UCSD-AML1 (cell line): ENCODE measurements around the gene SEC14L3.

Source experiments
- DNase-seq: peaks from one replicate; lab custom pipeline; 2025; ENCODE audit not compliant: unreplicated experiment; lab: John Stamatoyannopoulos, UW

Gene SEC14L3

DNA sequence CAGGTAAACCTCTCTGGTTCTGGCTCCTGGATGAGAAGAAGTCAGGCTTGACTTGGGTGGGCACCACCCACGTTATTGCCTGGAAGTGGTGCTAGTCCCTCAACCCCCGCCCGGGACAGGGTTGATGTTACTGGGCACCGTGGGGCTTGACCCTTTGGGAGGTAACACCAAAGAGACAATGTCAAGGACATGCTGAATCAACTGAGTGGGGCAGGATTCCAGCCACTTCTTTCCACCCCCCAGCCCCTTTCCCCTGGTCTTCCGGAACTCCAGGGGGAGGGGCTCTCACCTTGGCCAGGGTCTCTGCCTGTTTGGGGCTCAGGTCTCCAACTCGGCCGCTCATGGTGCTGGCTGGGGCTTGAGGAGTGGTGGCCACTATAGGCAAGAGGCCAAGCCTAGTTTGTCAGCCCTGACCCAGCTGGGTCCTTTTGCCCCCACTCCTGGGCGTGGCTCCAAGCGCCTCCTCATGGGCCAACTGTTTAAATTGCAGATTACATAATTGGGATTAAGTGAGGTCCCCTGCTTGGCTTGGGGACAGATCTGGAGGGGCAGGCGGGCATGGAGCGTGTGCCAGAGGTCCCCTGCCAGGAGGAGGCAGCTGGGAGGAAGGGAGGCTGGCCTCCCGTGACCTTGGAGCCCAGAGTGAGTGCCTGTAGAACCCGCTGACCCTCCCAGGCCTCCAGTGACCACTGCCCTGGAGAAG is at the start of gene SEC14L3:
Gene SEC14L3, minus strand, starts transcription at position 402 of the 703 bp plus-strand sequence. Its CDS starts 59 bp downstream, at position 343.
- no peak for DNase-seq

DNA sequence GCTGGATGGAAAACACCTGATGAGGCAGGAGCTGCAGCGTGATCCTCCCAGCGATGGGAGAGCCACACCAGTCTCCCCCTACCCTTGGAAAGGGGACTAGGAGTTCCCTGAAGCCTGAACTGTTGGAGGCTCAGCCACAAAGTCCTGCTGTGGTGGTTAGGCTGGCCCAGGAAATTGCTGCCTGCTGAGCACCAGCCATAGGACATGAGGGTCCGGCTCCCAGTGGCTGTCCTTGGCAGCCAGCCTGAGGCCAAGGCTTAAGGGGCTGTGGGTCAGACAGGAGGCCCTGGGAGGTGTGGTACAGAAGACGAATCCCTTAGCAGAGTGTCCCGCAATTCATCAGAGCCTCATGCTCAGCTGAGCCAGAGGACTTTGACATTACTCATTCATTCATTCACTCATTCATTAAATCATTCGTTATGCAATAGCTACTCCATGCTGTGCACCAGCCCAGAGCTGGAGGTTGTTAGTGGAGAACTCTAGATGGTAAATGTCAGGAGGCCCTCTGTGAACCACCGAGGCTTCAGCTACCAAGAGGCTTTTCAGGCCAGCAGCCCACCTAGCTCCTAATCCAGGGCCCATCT is 48.1 kb upstream of the SEC14L3 start:
- DNase-seq, result no peak

GRCh38 chr22:30516731-30517130 is 44.9 kb upstream of the SEC14L3 start:
- no peak for DNase-seq

DNA sequence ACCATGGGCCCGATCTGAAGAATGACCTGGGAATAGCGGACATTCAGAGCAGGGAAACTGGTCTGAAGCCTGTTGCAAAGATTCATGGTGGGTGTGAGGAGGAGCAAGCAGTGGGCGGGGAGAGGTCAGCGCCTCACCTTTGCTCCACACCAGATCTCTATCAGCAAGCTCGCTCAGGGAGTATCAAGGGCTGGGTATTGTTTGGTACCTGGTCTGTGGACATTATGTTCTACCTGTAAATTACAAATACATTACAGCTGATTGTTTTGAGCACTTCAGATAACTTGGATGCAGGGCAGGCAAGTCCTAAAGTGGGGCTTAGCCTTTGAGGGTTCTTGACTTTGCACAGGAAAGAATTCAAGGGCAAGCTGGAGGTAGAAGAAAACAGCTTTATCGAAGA is 44.5 kb upstream of the SEC14L3 start:
- DNase-seq, result no peak

DNA sequence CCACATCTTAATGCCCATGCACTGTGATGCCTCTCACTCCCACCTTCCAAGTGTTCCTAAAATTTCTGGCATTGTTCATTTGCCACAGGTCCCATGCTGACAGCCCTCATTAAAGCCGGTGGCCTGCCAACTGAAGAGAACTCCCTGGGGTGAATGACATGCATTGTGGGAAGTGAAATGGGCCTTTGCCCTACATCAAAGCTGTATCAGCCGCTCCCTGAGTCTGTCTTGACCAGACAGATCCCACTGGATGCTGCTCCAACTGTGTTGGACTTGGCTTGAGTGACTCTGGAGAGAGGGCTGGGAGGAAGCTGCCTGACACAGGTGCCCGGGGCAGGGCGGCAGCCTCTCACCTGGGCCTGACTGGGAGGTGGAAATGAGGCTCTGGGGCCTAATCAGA is 42.4 kb upstream of the SEC14L3 start:
- no peak for DNase-seq

GRCh38 chr22:30513462-30513861 is 41.6 kb upstream of the SEC14L3 start:
- no peak for DNase-seq

DNA sequence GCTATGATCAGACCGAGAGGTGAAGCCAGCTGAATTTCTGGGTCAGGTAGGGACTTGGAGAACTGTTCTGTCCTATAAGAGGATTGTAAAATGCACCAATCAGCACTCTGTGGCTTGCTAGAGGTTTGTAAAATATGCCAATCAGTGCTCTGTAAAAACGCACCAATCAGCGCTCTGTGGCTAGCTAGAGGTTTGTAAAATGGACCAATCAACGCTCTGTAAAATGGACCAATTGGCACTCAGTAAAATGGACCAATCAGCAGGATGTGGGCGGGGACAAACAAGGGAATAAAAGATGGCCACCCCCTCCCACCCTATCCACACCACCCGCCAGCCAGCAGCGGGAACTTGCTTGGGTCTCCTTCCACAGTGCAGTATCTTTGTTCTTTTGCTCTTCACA is 40.1 kb upstream of the SEC14L3 start:
- DNase-seq, result no peak

DNA sequence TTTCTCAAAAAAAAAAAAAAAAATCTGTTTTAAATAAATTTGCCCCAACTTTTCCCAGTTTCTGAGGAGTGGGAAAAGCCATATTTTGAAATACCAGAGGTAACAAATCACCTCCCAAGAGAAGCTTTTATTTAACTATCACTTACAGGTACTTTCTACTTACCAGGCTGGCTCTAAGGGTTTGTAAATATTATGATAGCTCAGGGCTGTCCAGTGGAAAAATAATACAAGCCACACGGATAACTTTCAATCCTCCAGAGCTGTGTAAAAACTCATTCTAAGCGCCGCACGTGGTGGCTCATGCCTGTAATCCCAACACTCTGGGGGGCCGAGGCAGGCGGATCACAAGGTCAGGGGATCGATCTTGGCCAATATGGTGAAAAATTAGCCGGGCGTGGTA is 39.3 kb upstream of the SEC14L3 start:
- DNase-seq, result no peak

- DNase-seq, result no peak
Measured at GRCh38 chr22:30508216-30508615, 36.4 kb upstream of the SEC14L3 start.

- DNase-seq, result no peak
Measured at GRCh38 chr22:30507670-30508069, 35.9 kb upstream of the SEC14L3 start.

- DNase-seq, result no peak
Measured at GRCh38 chr22:30506507-30506968, 34.7 kb upstream of the SEC14L3 start.

DNA sequence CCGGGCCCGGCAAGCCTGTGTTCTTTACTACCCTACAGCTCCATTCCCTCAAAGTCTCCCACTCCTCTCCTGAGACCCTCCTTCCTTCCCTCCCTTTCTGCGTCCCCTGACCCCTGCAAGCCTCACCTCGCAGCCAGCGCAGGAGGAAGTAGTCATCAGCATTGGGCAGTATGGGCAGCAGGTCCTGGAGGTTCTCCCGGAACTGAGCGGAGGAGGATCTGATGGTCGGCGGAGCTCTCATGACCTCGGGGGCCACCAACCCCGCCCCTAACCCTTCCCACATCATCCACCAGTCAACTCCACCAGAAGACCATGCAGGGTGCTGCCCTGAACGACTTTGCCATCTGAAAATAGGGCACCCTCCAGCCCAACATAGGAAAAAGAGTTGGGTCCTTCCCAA is 31.7 kb upstream of the SEC14L3 start:
- DNase-seq, result no peak

DNA sequence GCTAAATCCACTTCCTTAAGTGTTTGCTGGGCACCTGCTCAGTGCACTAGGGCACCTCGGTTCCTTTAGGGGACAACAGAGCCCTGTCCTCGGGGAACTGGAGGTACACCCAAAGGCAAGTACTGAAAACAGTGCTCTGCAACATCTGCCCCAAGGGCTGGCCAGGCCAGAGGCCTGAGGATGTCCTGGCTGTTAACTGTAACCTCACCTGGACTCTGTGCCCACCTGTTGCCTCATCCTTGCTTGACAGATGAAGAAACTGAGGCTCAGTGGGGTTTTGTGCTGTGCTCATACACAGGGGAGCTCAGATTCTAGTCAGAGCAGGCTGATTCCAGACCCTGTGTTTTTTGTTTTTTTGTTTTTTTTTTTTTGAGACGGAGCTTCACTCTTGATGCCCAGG is 31.1 kb upstream of the SEC14L3 start:
- no peak for DNase-seq

DNA sequence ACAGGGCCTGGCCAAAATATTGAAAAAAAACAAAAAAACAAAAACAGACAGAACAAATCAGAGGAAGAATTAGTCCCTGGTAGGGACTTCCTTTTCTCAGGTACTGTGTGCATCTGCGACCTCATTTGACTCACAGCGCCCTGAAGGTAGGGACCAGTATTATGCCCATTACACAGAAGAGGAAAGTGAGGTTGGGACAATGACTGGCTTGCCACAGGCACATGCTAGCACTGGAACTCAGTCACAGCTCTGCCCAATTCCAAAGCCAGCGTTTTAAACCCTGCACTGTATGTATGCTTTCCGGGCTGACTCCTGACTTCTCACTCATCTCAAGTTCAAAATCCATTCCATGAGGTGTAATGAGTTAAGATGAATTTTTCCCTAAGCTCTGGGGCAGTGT is 30.3 kb upstream of the SEC14L3 start:
- no peak for DNase-seq

GRCh38 chr22:30500628-30501027 is 28.8 kb upstream of the SEC14L3 start:
- no peak for DNase-seq

GRCh38 chr22:30497466-30498150 is 25.8 kb upstream of the SEC14L3 start:
- no peak for DNase-seq

DNA sequence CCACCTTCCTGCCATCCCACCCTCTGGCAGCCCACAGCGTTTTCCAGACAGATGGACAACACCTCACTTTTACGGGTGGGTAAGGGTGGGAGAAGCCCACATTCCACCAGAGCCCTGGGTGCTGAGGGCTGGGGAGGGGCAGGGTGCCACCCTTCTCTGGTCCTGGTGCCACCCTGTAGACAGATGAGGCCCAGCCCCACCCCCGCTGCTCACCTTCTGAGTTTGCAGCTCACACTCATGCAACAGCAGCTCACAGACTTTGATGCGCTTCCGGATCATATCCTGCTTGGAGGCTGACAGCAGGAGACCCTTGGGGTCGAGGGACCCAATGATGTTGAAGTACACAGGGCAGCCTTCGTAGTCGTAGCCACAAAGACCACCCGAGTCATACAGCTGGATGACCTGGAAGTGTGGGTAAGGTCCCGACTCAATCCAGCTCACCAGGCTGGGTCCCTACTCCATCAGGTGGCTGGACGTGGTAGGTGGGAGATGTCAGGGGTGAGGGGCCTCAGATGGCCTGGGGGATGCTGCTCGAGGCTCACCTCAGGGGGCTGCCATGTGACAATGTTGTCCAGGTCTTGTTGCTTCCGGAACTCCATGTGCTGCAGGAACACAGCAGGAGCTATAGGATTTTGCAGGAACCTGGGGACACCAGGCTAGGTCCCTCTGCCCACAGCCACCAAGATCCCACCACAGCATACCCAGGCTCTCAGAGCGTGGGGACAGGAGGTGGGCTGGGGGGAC is 23.4 kb upstream of the SEC14L3 start:
- DNase-seq, result no peak

DNA sequence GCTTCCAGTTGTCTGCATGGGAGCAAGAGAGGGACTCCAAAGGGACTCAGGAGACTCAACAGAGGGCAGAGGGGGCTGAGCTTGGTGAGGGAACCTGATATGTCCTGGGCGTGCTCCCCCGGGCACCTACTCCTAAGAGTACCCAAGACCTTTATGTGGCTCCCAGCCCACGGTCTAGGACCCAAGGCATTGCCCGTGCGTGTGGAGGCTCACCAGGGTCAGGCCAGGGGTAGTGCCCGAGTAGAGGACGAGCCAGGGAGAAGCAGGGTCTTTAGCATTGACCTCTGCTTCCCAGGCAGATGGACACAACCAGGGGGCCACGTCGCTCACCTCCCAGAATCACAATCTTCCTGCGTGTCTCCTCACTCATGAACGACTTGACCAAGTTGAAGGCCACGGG is 20.3 kb upstream of the SEC14L3 start:
- no peak for DNase-seq

GRCh38 chr22:30491381-30491780 is 19.6 kb upstream of the SEC14L3 start:
- no peak for DNase-seq

- no peak for DNase-seq
Measured at GRCh38 chr22:30490399-30490798, 18.6 kb upstream of the SEC14L3 start.

GRCh38 chr22:30488121-30488520 is 16.3 kb upstream of the SEC14L3 start:
- DNase-seq, result no peak
